GM13977 (cell line): ENCODE measurements around the gene SHLD1.

Experiments
- DNase-seq: peaks from one replicate; pipeline ENCODE4 v3.0.0; 2012; ENCODE audit warnings: low spot score
- in situ Hi-C: fragments of 300-500 bp; cut with MboI; formaldehyde crosslinking; loops from one replicate; pipeline ENCODE4 v1.12.0; 2022; ENCODE audit warnings: low sequenced_read_pairs, low pct_unique_long_range_greater_than_20kb, mixed read lengths, inconsistent platforms; ENCODE audit not compliant: unreplicated experiment
- TF ChIP-seq, protein P1 (sequence below): IDR thresholded peaks from 2 replicates; pipeline ENCODE4 v1.5.1; 2012; ENCODE audit warnings: mild to moderate bottlenecking, control low read depth; ENCODE audit not compliant: insufficient read depth; ENCODE audit errors: extremely low read depth, missing control alignments

SHLD1 gene

DNA sequence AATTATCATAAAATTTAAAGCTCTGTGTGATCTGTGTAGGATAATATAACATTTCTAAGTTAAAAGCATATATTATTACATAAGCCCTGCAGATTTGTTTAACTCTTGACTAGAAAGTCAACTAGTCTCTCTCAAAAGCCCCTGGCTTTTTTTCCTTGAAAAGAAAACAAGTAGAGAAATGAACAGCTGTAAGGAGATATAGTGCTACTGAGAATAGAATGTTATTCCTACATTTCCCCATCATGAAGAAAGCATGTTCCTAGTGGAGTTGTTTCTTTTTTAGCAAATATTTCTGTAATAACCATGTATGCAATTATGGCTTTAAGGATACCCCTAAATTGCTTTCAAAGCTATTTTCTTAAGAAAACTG lies 37.6 kb downstream of the SHLD1 start:
- DNase-seq = no peak
- TF ChIP-seq, protein P1, sequence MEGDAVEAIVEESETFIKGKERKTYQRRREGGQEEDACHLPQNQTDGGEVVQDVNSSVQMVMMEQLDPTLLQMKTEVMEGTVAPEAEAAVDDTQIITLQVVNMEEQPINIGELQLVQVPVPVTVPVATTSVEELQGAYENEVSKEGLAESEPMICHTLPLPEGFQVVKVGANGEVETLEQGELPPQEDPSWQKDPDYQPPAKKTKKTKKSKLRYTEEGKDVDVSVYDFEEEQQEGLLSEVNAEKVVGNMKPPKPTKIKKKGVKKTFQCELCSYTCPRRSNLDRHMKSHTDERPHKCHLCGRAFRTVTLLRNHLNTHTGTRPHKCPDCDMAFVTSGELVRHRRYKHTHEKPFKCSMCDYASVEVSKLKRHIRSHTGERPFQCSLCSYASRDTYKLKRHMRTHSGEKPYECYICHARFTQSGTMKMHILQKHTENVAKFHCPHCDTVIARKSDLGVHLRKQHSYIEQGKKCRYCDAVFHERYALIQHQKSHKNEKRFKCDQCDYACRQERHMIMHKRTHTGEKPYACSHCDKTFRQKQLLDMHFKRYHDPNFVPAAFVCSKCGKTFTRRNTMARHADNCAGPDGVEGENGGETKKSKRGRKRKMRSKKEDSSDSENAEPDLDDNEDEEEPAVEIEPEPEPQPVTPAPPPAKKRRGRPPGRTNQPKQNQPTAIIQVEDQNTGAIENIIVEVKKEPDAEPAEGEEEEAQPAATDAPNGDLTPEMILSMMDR = no peak
- in situ Hi-C loops = loop anchor here (10.0 kb wide), 1 partner anchor 223 kb away; no protein-coding TSS in a partner anchor

DNA sequence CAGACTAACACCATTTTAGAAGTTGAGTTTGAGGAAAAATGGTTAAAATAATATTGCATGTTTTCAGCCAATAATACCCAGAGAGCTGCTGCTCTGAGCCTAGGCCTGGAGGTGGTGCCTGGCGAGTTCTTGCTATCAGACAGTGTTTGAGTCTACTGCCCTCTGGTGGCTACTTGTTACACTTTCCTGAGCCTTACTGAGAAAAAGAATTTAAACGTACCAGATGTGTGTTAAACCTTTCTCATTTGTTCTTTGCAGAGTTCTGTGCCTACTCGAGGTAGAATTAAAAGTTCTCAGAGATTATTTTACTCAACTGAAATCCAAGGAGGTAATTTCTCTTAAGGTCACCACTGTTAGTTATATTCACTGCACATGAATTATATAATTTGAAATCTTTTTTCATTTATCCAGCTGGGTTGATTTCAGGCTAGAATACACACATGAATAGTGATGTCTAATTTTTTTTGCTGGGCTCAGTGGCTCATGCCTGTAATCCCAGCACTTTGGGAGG lies 38.2 kb downstream of the SHLD1 start:
- DNase-seq = peak; percentile 81
- in situ Hi-C loops = loop anchor here (10.0 kb wide), 1 partner anchor 224 kb away; no protein-coding TSS in a partner anchor
- TF ChIP-seq, protein P1 = peak; percentile 79

DNA sequence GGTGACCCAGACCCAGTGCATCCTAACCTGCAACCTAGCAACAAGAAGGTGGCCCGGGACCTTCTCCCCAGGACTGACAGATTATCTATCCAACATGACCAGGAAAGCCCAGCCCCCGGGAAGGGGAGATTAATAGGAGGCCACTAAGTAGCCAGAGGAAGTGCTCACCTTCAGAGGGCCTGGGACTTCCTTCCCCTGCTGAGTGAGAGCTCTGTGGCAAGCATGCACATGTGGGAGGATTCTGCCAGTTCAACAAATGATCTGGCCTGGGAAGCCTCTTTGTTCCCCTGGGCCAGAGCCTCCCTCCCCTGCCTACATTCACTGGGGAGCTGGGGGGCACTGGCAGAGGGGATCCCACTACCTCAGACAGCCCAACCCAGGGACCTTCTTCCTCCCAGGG lies 39.6 kb downstream of the SHLD1 start:
- DNase-seq = no peak
- in situ Hi-C loops = loop anchor here (10.0 kb wide), 1 partner anchor 225 kb away; no protein-coding TSS in a partner anchor
- TF ChIP-seq, protein P1 = no peak

DNA sequence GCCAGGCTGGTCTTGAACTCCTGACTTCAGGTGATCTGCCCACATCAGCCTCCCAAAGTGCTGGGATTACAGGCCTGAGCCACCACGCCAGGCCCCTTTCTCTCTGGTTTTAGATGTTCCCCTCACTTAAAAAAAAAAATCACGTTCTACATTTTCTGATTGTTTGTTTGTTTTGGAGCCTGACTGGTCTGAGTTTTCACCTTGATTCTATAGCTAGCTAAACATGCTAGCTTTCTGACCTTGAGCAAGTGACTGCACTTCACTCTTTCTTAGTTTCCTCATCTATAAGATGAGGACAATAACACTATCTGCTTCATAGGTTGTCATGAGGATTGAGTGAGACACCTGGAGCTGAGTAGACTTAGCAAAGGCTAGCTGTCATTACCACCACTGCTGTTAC lies 43.7 kb downstream of the SHLD1 start:
- in situ Hi-C loops = no loop called here

DNA sequence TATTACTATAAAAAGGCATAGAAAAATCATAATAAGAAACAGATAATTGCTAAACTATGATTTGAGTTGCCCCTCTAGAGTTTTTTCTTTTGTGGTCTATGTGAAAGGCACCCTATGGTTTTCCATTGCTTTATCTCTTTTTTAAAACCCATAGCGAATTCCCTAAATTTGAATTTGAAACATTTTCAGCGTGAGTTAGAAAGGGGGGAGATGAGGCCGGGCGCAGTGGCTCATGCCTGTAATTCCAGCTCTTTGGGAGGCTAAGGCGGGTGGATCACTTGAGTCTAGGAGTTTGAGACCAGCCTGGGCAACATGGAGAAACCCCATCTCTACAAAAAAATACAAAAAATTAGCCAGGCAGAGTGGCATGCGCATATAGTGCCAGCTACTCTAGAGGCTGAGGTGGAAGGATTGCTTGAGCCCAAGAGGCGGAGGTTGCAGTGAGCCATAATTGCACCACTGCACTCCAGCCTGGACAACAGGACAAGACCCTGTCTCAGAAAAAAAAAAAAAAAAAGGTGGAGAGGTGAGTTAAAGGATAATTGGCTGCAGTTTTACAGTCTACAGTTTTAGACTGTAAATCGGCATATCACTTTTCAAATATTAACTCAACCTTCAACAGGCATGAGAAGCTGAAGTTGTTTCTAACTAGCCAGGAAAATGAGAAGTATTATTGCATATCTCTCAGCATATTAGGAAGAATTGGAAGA lies 46.3 kb downstream of the SHLD1 start:
- no peak for DNase-seq
- in situ Hi-C loops = no loop called here
- TF ChIP-seq, protein P1 = no peak

More for the DNA sequence above, 43.7 kb downstream of the SHLD1 start:
- TF ChIP-seq, protein P1 = no peak
- no peak for DNase-seq

DNA sequence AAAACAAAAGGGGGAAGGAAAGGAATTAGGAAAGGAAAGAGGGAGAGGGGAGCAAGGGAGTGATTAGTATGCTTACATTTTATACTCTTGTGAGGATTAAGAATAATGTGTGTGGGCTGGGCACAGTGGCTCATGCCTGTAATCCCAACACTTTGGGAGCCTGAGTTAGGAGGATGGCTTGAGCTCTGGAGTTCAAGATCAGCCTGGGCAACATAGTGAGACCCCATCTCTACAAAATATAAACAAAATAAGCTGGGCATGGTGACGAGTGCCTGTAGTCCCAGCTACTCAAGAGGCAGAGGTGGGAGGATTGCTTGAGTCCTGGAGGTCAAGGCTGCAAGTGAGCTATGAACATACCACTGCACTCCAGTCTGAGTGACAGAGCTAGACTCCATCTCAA lies 47.0 kb downstream of the SHLD1 start:
- TF ChIP-seq, protein P1 = no peak
- no peak for DNase-seq
- in situ Hi-C loops = no loop called here
